ENCODE data around the gene GPS2.

Gene GPS2

GRCh38 chr17:7329997-7330637 is 15.0 kb upstream of the GPS2 start (continued):
- no peak for TF ChIP-seq ZNF121 (tag by site-specific recombination; IDR thresholded peaks at IDR 0.05)
- peak; percentile 76; the same call in 1 of the 2 replicates for TF ChIP-seq IKZF3 (tag by site-specific recombination; IDR thresholded peaks at IDR 0.05)
- no peak for TF ChIP-seq AEBP2 (tag by site-specific recombination; IDR thresholded peaks at IDR 0.05; ENCODE audit: borderline replicate concordance)
- peak; percentile 17; the same call in 1 of the 2 replicates for TF ChIP-seq ZBTB20 (tag by site-specific recombination; IDR thresholded peaks at IDR 0.05)
- TF ChIP-seq INSM2 (tag by site-specific recombination; IDR thresholded peaks at IDR 0.05): no peak
- TF ChIP-seq ZFP69B (tag by site-specific recombination; IDR thresholded peaks at IDR 0.05): peak; percentile 47; the same call in 1 of the 2 replicates
- no peak for TF ChIP-seq ZNF530 (tag by site-specific recombination; IDR thresholded peaks at IDR 0.05; ENCODE audit: low read depth)
- no peak for TF ChIP-seq PRDM1 (tag by site-specific recombination; IDR thresholded peaks at IDR 0.05)
- TF ChIP-seq ZNF692 (tag by site-specific recombination; IDR thresholded peaks at IDR 0.05): peak; percentile 58
- TF ChIP-seq RBAK (tag by site-specific recombination; IDR thresholded peaks at IDR 0.05): no peak
- peak; percentile 84 for TF ChIP-seq ZNF335 (tag by site-specific recombination; conservative IDR thresholded peaks at IDR 0.05)
- peak; percentile 73 for TF ChIP-seq SP2 (tag by site-specific recombination; IDR thresholded peaks at IDR 0.05)
- peak; percentile 53 for TF ChIP-seq KLF9 (tag by site-specific recombination; IDR thresholded peaks at IDR 0.05; ENCODE audit: low read depth)
- TF ChIP-seq GLIS1 (tag by site-specific recombination; IDR thresholded peaks at IDR 0.05): peak; percentile 85
- TF ChIP-seq ZIC2 (tag by site-specific recombination; IDR thresholded peaks at IDR 0.05): peak; percentile 42
- TF ChIP-seq OSR2 (tag by site-specific recombination; IDR thresholded peaks at IDR 0.05): no peak
- TF ChIP-seq ZNF423 (tag by site-specific recombination; IDR thresholded peaks at IDR 0.05): peak; percentile 96

- Histone ChIP-seq H3K36me3 (ENCODE audit: control insufficient read depth in 2 of 2, insufficient read depth in 1 of 2, low read length in 2 of 2) (peaks cover 7 to 28% of the 10 kb centered on the region in 2 experiments; a peak in 2 of 3 replicates), H3K9me3 (ENCODE audit: control insufficient read depth, insufficient read depth, low read depth, low read length) (no peaks in the 10 kb centered on the region), H3K4me3 (ENCODE audit: low read depth, low read length) (peak overlapping the region; percentile 64), H3K27ac (ENCODE audit: extremely low read depth, low read depth, low read length) (peak overlapping the region; percentile 86), H3K4me1 (ENCODE audit: control insufficient read depth, insufficient read depth, low read length) (peaks cover 9% of the 10 kb centered on the region)
- ChIA-PET POLR2A (interaction anchor here (0.6 to 2.9 kb wide), 43 partner anchors 9 to 1101 kb away, joined by 3 to 42 read pairs (median 6); partner anchors contain the start of genes ACADVL, CTC1, CTDNEP1 and DLG4), CTCF (interaction anchor here (0.6 to 2.8 kb wide), 21 partner anchors 14 to 366 kb away, joined by 3 to 29 read pairs (median 4); partner anchors contain the start of genes FXR2, GPS2, NLGN2 and SENP3)
- no peak for TF ChIP-seq HIC1 (tag by site-specific recombination; IDR thresholded peaks at IDR 0.05)
- peak; percentile 54 for TF ChIP-seq ZNF341 (tag by site-specific recombination; IDR thresholded peaks at IDR 0.05; ENCODE audit: low read depth)
- TF ChIP-seq HOXA7 (CRISPR knock-in tag; IDR thresholded peaks at IDR 0.05; ENCODE audit: borderline replicate concordance): no peak
- no peak for TF ChIP-seq ZNF555 (tag by site-specific recombination; conservative IDR thresholded peaks at IDR 0.05)
- peak; percentile 72 for TF ChIP-seq GLIS1 (tag by site-specific recombination; IDR thresholded peaks at IDR 0.05)
- TF ChIP-seq ZNF157 (tag by site-specific recombination; IDR thresholded peaks at IDR 0.05): no peak
- TF ChIP-seq ZNF830 (tag by site-specific recombination; IDR thresholded peaks at IDR 0.05; ENCODE audit: low read depth): no peak
- TF ChIP-seq GFI1B (tag by site-specific recombination; IDR thresholded peaks at IDR 0.05): no peak
- TF ChIP-seq ZSCAN30 (tag by site-specific recombination; IDR thresholded peaks at IDR 0.05): no peak
- peak; percentile 94 for TF ChIP-seq KLF16 (tag by site-specific recombination; IDR thresholded peaks at IDR 0.05)
- no peak for TF ChIP-seq ZNF596 (tag by site-specific recombination; IDR thresholded peaks at IDR 0.05)
- no peak for TF ChIP-seq FEZF1 (tag by site-specific recombination; IDR thresholded peaks at IDR 0.05)
- peak; percentile 58; the same call in 1 of the 2 replicates for TF ChIP-seq ZBTB20 (tag by site-specific recombination; IDR thresholded peaks at IDR 0.05)
- no peak for TF ChIP-seq SALL2 (tag by site-specific recombination; IDR thresholded peaks at IDR 0.05; ENCODE audit: borderline replicate concordance)
Measured at GRCh38 chr17:7329374-7329996, 14.3 kb upstream of the GPS2 start.

Measured in HEK293 (cell line).